Heart right ventricle (tissue), 16 donors: ENCODE measurements around the gene PFN1. TPM values are rescaled to one million over a fixed set of nuclear protein-coding genes. Genes with fewer than 3 reads are reported as not detected.
A peak's percentile ranks its signal among the peaks of the same experiment; 100 is the strongest.

ENCODE experiments used
- ATAC-seq, 8 donors: fragments of 200-7000 bp; cut with Tn5 transposase; one replicate each; pipeline ENCODE4 v1.9.1; 2020; ENCODE audit warnings: mild to moderate bottlenecking in 8 of 8, moderate library complexity in 8 of 8, moderate number of reproducible peaks in 1 of 8
- DNase-seq, 2 donors: peaks; one replicate each; pipeline ENCODE4 v3.0.0-alpha.2; 2020
- H3K27ac ChIP-seq, 10 donors: fragments of 200-600 bp; sonication (generic) in 2 of 10; one replicate each; pipeline versions ENCODE4 v1.5.0 to v1.8.0; 2020 to 2022; ENCODE audit warnings: mild to moderate bottlenecking in 3 of 10
- H3K27me3 ChIP-seq, 7 donors: fragments of 200-600 bp; one replicate each; pipeline ENCODE4 v1.8.0; 2021 to 2022; ENCODE audit warnings: mild to moderate bottlenecking in 2 of 7
- H3K36me3 ChIP-seq, 9 donors: fragments of 200-600 bp; sonication (generic) in 1 of 9; one replicate each; pipeline versions ENCODE4 v1.5.0 to v1.8.0; 2020 to 2022; ENCODE audit warnings: mild to moderate bottlenecking in 2 of 9
- H3K4me1 ChIP-seq, 9 donors: fragments of 200-600 bp; sonication (generic) in 1 of 9; one replicate each; pipeline versions ENCODE4 v1.5.0 to v1.8.0; 2020 to 2022; ENCODE audit warnings: mild to moderate bottlenecking in 4 of 9
- H3K4me3 ChIP-seq, 10 donors: fragments of 200-600 bp; sonication (generic) in 2 of 10; one replicate each; pipeline versions ENCODE4 v1.5.0 to v1.8.0; 2020 to 2022; ENCODE audit warnings: mild to moderate bottlenecking in 7 of 10, moderate library complexity in 2 of 10
- H3K9me3 ChIP-seq, 11 donors: fragments of 200-600 bp in 10 of 11; sonication (generic) in 2 of 11; one replicate each; pipeline versions ENCODE4 v1.5.0 to v1.8.0; 2013 to 2022; ENCODE audit warnings: mild to moderate bottlenecking in 2 of 11, control low read depth in 1 of 11, moderate library complexity in 1 of 11
- CTCF ChIP-seq, 9 donors: fragments of 200-600 bp; sonication (generic) in 2 of 9; IDR thresholded peaks; one replicate each; pipeline versions ENCODE4 v1.5.0 to v1.8.0; 2021 to 2022; ENCODE audit warnings: antibody characterized with exemption in 9 of 9, mild to moderate bottlenecking in 5 of 9, moderate library complexity in 1 of 9
- WGBS, 2 donors: extraction: QIAGEN DNeasy Blood & Tissue Kit; methylation state at CpG; one replicate each; pipeline ENCODE4 v1.1.7; 2013; ENCODE audit warnings: inconsistent platforms in 1 of 2; 5-methylcytosine and 5-hydroxymethylcytosine counted together
- intact Hi-C, 10 donors: fragments of 100-400 bp; cut with DNase I; formaldehyde crosslinking; loops; one replicate each; pipeline versions ENCODE4 v1.11.1 to v1.14.2; 2022
- polyA plus RNA-seq, 2 donors: library from polyadenylated mRNA; stranded (reverse); fragments of 200-250 nt; gene quantifications; one replicate each; pipeline ENCODE4 v1.2.3, GENCODE V29; 2013
- total RNA-seq, 10 donors: library from RNA; stranded (reverse); fragmentation: NEBNext Ultra II Directional in 3 of 10; extraction: Animal tissue kit (Norgen Biotek cat#: 25700) in 3 of 10; gene quantifications; one replicate each; pipeline versions ENCODE4 v1.2.1 to v1.2.4, GENCODE V29; 2021 to 2023
- donor health status: Arrhythmogenic right ventricular cardiomyopathy.
- donor health status: ischemic (EF 13 %, LVEDD 7.1; RV severe dilation, severe dysfunction).
- donor health status: healthy with polysubstance abuse.
- donor health status: DM: no; HTN: yes; CAD: no.
- donor health status: DM: no; HTN: no; CAD: no.
- donor health status: ischemic (EF 25% LVEDD 6.9; RV normal size, moderate dysfunction).
- donor health status: ischemic (EF 25% LVEDD 5.7; RV mildly dilated, moderate dysfunction).
- donor health status: healthy.
- donor health status: DM: yes; HTN: yes; CAD: no.
- donor health status: Ischemic cardiomyopathy.
- donor health status: ischemic (EF 35%, LVEDD 5.7; RV mildly dilated, moderate dysfunction).
- donor health status: nonischemic (EF 11% LVEDD 7.7; RV severe dilation, severe dysfunction).
- donor health status: DM: yes; HTN: yes; CAD: no.
- donor health status: PGD.
- donor health status: ischemic (EF 29% LVEDD 5.4; RV normal size, mild dysfunction).
- donor health status: nonischemic (EF 23%, LVEDD 6.1; RV moderate dilation, normal function).

PFN1 gene
- total and polyA plus RNA-seq, 12 donors, result 144 to 830 (median 161) TPM

GRCh38 chr17:4982305-4982704 lies 34.0 kb upstream of the PFN1 start:
- Histone ChIP-seq H3K27me3 (no peaks in the 10 kb centered on the region), H3K27ac (no peak overlapping the region), H3K4me3 (no peak overlapping the region), H3K36me3 (peaks cover 0 to 83% (median 47%) of the 10 kb centered on the region in 9 donors), H3K9me3 (no peaks in the 10 kb centered on the region), H3K4me1 (peaks cover 0 to 63% (median 13%) of the 10 kb centered on the region in 9 donors)
- TF ChIP-seq CTCF (IDR thresholded peaks at IDR 0.05), result no peak
- 67 to 84% methylated on average over 5 of the region's 5 CpGs for WGBS, 2 donors
- DNase-seq (no peak), ATAC-seq (no peak)
- intact Hi-C loops, result loop anchor here in 6 of 10 donors (5.0 to 10.0 kb wide), 3 partner anchors 48 to 80 kb away; partner anchors contain the start of gene GP1BA (in 2 of the 6)

DNA sequence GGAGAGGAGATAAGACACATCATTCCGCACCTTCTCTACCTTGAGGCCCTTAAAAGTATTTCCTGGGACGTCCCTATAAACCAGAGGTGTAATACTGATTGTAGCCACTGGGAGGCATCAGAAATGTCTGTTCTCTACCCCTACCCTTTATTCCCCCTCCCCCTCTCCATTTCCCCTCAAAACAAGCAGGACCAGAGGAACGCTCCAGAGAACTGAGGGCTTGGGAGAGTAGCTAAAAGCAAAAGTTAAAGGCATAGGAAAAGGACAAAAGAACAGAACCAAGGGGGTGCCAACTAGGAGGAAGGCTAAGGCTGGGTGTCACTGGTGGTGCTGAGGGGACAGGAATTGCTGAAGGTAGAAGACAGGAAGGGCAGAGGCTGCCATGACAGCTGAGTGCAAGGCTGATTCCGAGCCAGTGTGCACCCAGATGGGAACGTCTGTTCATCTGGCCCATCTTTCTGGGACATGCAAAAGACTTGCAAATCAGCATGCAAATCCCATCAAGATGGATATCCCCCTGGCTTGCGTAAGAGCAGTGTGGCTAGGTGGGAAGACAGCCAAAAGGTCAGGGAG lies 32.4 kb upstream of the PFN1 start:
- no peak for DNase-seq
- TF ChIP-seq CTCF (IDR thresholded peaks at IDR 0.05), result peak; percentile 61 to 78 (median 74)
- peaks cover 0 to 97% (median 54%) of the 10 kb centered on the region in 9 donors for H3K36me3 ChIP-seq

DNA sequence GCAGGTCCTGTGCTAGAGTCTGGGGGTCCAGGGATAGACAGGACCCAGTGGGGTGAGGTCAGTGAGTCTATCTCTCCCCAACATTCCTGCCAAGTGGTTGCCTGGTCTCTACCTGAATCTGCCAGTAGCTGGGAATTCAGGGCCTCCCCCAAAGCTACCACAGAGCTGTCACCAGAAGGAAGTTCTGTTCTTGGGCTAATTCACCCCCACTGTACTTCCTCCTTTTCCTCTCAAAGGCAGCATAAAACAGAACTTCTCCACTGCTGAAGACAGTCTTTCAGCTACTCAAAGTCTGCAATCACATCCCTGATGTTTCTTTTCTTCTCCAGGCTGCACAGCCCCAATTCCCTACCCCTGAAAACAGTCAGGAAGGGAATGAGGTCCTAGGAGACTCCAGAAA lies 30.4 kb upstream of the PFN1 start:
- Histone ChIP-seq H3K4me1 (peaks cover 3 to 55% (median 21%) of the 10 kb centered on the region in 9 donors), H3K27ac (peak overlapping the region in 2 of 10 donors; percentile 11 to 78), H3K27me3 (no peaks in the 10 kb centered on the region), H3K9me3 (no peaks in the 10 kb centered on the region), H3K4me3 (no peak overlapping the region), H3K36me3 (peaks cover 0 to 98% (median 51%) of the 10 kb centered on the region in 9 donors)
- ATAC-seq, result peak in 1 of 8 donors; percentile 38
- TF ChIP-seq CTCF (IDR thresholded peaks at IDR 0.05), result no peak
- DNase-seq, result no peak
- intact Hi-C loops, result no loop called here

More for the DNA sequence above, 32.4 kb upstream of the PFN1 start:
- no peaks in the 10 kb centered on the region for H3K27me3 ChIP-seq
- 39 to 40% methylated on average over 6 of the region's 6 CpGs for WGBS, 2 donors
- intact Hi-C loops, result loop anchor here in 9 of 10 donors (1.0 to 10.0 kb wide), 5 partner anchors 46 to 82 kb away; partner anchors contain the start of gene GP1BA (in 2 of the 9)
- H3K4me1 ChIP-seq, result peaks cover 0 to 50% (median 6%) of the 10 kb centered on the region in 9 donors
- H3K27ac ChIP-seq, result peak overlapping the region in 1 of 10 donors; percentile 78
- peak; percentile 15 to 65 (median 54) for ATAC-seq
- H3K4me3 ChIP-seq, result no peak overlapping the region
- H3K9me3 ChIP-seq, result no peaks in the 10 kb centered on the region

- no peaks in the 10 kb centered on the region for H3K27me3 ChIP-seq
- 58 to 69% methylated on average over 9 of the region's 9 CpGs for WGBS, 2 donors
- TF ChIP-seq CTCF (IDR thresholded peaks at IDR 0.05), result no peak
- peak overlapping the region; percentile 36 to 80 (median 70) for H3K27ac ChIP-seq
- H3K4me3 ChIP-seq, result peak overlapping the region in 1 of 10 donors; percentile 1
- peak; percentile 31 to 74 for DNase-seq
- peaks cover 0 to 100% (median 45%) of the 10 kb centered on the region in 9 donors for H3K36me3 ChIP-seq
- peak; percentile 35 to 90 (median 82) for ATAC-seq
- intact Hi-C loops, result no loop called here
- peaks cover 11 to 48% (median 38%) of the 10 kb centered on the region in 9 donors for H3K4me1 ChIP-seq
- H3K9me3 ChIP-seq, result no peaks in the 10 kb centered on the region
Observed at GRCh38 chr17:4974115-4974670, 25.9 kb upstream of the PFN1 start.
